K562 (cell line): Measurements from ENCODE around the gene SLC41A3. TPM values are rescaled to one million over a fixed set of nuclear protein-coding genes. Genes with fewer than 3 reads are reported as not detected.

ENCODE experiments used
- ATAC-seq: fragments of 200-7000 bp; cut with Tn5 transposase; 3 replicates; pipeline ENCODE4 v1.9.1; 2020; ENCODE audit warnings: moderate library complexity
- BruUV-seq: library from RNA; stranded (reverse); fragments of 400-500 nt; replicated peaks from 2 replicates; lab custom pipeline; 2021; lab: Mats Ljungman, UMichigan
- CTCF ChIA-PET: fragments of 300-600 bp; formaldehyde crosslinking; extraction: SDS; loops from one replicate; lab custom pipeline; 2021; ENCODE audit warnings: low intra/inter-chr PET ratio; lab: Yijun Ruan, JAX
- POLR2A ChIA-PET: fragments of 300-600, 350-650 bp; sonication (Branson Sonifier 250); formaldehyde crosslinking; extraction: SDS; loops from one replicate; lab custom pipeline; 2021; ENCODE audit warnings: antibody characterized with exemption, inconsistent platforms; lab: Yijun Ruan, JAX
- DNase-seq, 4 experiments: peaks; one replicate each; pipeline versions ENCODE4 v3.0.0 to v3.0.0-alpha.2; 2011 to 2018; ENCODE audit warnings: low spot score in 3 of 4, mixed read lengths in 3 of 4; ENCODE audit errors: extremely low read depth in 1 of 4
- FAIRE-seq: peaks from 2 replicates; lab custom pipeline; 2011; peaks lifted over from hg19 to GRCh38; lab: Jason Lieb, UNC
- H2AFZ ChIP-seq: 2 replicates; pipeline ENCODE4 v1.6.0; 2011; ENCODE audit warnings: low read depth, low read length, control low read depth, inconsistent platforms
- H3K27ac ChIP-seq: fragments of 200-600 bp; 3 replicates; pipeline ENCODE4 v1.8.0; 2011; ENCODE audit warnings: low read depth, mild to moderate bottlenecking, control low read depth, inconsistent platforms, low read length, moderate library complexity, mixed read lengths; ENCODE audit errors: extremely low read depth
- H3K27me3 ChIP-seq, 2 experiments: fragments of 300-600 bp in 1 of 2; 2 replicates in 1 of 2; 3 replicates in 1 of 2; pipeline versions ENCODE4 v1.6.0 to v1.8.0; 2011; ENCODE audit warnings: inconsistent platforms in 2 of 2, low read length in 2 of 2, mild to moderate bottlenecking in 1 of 2, mixed read lengths in 1 of 2, moderate library complexity in 1 of 2; ENCODE audit not compliant: control insufficient read depth in 2 of 2, insufficient read depth in 2 of 2
- H3K36me3 ChIP-seq: fragments of 300-600 bp; 3 replicates; pipeline ENCODE4 v1.8.0; 2011; ENCODE audit warnings: mild to moderate bottlenecking, low read length, inconsistent platforms; ENCODE audit not compliant: control insufficient read depth, insufficient read depth
- H3K4me1 ChIP-seq, 2 experiments: fragments of 200-600 bp in 1 of 2; replicated peaks in 1 of 2; 2 replicates in 1 of 2; 3 replicates in 1 of 2; pipeline versions ENCODE4 v1.5.1 to v1.8.0; 2011; ENCODE audit warnings: inconsistent platforms in 2 of 2, low read length in 2 of 2, mild to moderate bottlenecking in 1 of 2, mixed read lengths in 1 of 2, moderate library complexity in 1 of 2; ENCODE audit not compliant: control insufficient read depth in 2 of 2, insufficient read depth in 2 of 2
- H3K4me2 ChIP-seq: 2 replicates; pipeline ENCODE4 v1.6.1; 2011; ENCODE audit warnings: low read length, control low read depth, inconsistent platforms, mixed read lengths; ENCODE audit not compliant: insufficient read depth
- H3K4me3 ChIP-seq: fragments of 200-600 bp; sonication (generic), shearing (Covaris generic); 2 replicates; pipeline ENCODE4 v1.5.1; 2016; ENCODE audit warnings: control low read depth, inconsistent platforms
- H3K79me2 ChIP-seq: fragments of 200-600 bp; 3 replicates; pipeline ENCODE4 v1.8.0; 2011; ENCODE audit warnings: low read length, inconsistent platforms; ENCODE audit not compliant: control insufficient read depth, insufficient read depth
- H3K9ac ChIP-seq, 2 experiments: 2 replicates each; pipeline versions ENCODE4 v1.6.0 to v1.6.1; 2011; ENCODE audit warnings: low read depth in 2 of 2, low read length in 2 of 2, control low read depth in 1 of 2, inconsistent platforms in 1 of 2, mild to moderate bottlenecking in 1 of 2, mixed read lengths in 1 of 2; ENCODE audit not compliant: insufficient read depth in 1 of 2
- H3K9me1 ChIP-seq: one replicate; pipeline ENCODE4 v1.6.0; 2011; ENCODE audit warnings: inconsistent platforms, mild to moderate bottlenecking, low read length, moderate library complexity; ENCODE audit not compliant: control insufficient read depth, insufficient read depth
- H3K9me3 ChIP-seq: replicated peaks from 2 replicates; pipeline ENCODE4 v1.5.1; 2011; ENCODE audit warnings: low read depth, low read length, inconsistent platforms; ENCODE audit not compliant: control insufficient read depth, insufficient read depth
- H4K20me1 ChIP-seq: replicated peaks from 2 replicates; pipeline ENCODE4 v1.6.1; 2011; ENCODE audit warnings: low read length, inconsistent platforms, mixed read lengths; ENCODE audit not compliant: control insufficient read depth, insufficient read depth
- CHD4 ChIP-seq: fragments of 200-600 bp; sonication (generic); IDR thresholded peaks from 3 replicates; pipeline ENCODE4 v1.6.1; 2012; ENCODE audit warnings: low read depth, mild to moderate bottlenecking, mixed read lengths, low read length, inconsistent platforms; ENCODE audit not compliant: insufficient read depth, insufficient replicate concordance, poor library complexity, severe bottlenecking
- EHMT2 ChIP-seq: fragments of 450-650 bp; IDR thresholded peaks from 2 replicates; pipeline ENCODE4 v1.6.1; 2018; ENCODE audit warnings: antibody characterized with exemption
- PYGO2 ChIP-seq: fragments of 450-650 bp; IDR thresholded peaks from 2 replicates; pipeline ENCODE4 v1.6.1; 2016; ENCODE audit warnings: mild to moderate bottlenecking, missing genetic modification characterization, moderate library complexity, missing compliant biosample characterization
- SREBF1 ChIP-seq: fragments of 150-350 bp; IDR thresholded peaks from 2 replicates; pipeline ENCODE4 v1.6.1; 2014; ENCODE audit warnings: antibody characterized with exemption, low read depth, low read length, borderline replicate concordance
- ZNF445 ChIP-seq: fragments of 250-450 bp; sonication (Bioruptor Pico); IDR thresholded peaks from 2 replicates; pipeline ENCODE4 v1.4.0; 2020; ENCODE audit warnings: low read depth, mild to moderate bottlenecking, moderate library complexity
- WGBS: fragments of 100-300 bp; shearing (Covaris generic); methylation state at CpG from one replicate; pipeline ENCODE4 v1.1.6; 2016; ENCODE audit warnings: low coverage, mixed read lengths; ENCODE audit not compliant: insufficient coverage; ENCODE audit errors: missing lambda C conversion rate; 5-methylcytosine and 5-hydroxymethylcytosine counted together
- in situ Hi-C: fragments of 300-500 bp; cut with MboI; formaldehyde crosslinking; loops from 4 replicates; pipeline ENCODE4 v1.15.0; 2018; ENCODE audit warnings: inconsistent platforms, mixed read lengths
- intact Hi-C: fragments of 100-400 bp; cut with micrococcal nuclease; formaldehyde crosslinking; loops from 2 replicates; pipeline ENCODE4 v1.14.2; 2022
- polyA plus RNA-seq, 8 experiments: library from polyadenylated mRNA; depleted of rRNA in 4 of 8; stranded (reverse) in 5 of 8; unstranded in 3 of 8; fragments of >200 nt; fragmentation: Nextera tagmentation in 2 of 8; fragmentation: Illumina TruSeq in 1 of 8; extraction: Ambion mirVana in 2 of 8; extraction: Trizol in 1 of 8; gene quantifications; 2 replicates each; pipeline versions ENCODE4 v1.2.1 to v1.2.3, GENCODE V29; 2011 to 2014; ENCODE audit warnings: inconsistent platforms in 1 of 8, missing spikeins in 1 of 8
- total RNA-seq, 7 experiments: library from RNA; depleted of rRNA in 6 of 7; stranded (reverse); fragments of >200 nt in 6 of 7; fragmentation: Illumina TruSeq in 2 of 7; extraction: Trizol in 2 of 7; gene quantifications; 2 replicates each; pipeline versions ENCODE4 v1.2.1 to v1.2.3, GENCODE V29; 2011 to 2021; ENCODE audit warnings: low replicate concordance in 1 of 7

SLC41A3 gene
- total and polyA plus RNA-seq, 9 of the 15 experiments (the other 6 are each of a cell fraction or from before 2014, with no cell fraction given) = 4.1 to 20.7 (median 11.2) TPM

DNA sequence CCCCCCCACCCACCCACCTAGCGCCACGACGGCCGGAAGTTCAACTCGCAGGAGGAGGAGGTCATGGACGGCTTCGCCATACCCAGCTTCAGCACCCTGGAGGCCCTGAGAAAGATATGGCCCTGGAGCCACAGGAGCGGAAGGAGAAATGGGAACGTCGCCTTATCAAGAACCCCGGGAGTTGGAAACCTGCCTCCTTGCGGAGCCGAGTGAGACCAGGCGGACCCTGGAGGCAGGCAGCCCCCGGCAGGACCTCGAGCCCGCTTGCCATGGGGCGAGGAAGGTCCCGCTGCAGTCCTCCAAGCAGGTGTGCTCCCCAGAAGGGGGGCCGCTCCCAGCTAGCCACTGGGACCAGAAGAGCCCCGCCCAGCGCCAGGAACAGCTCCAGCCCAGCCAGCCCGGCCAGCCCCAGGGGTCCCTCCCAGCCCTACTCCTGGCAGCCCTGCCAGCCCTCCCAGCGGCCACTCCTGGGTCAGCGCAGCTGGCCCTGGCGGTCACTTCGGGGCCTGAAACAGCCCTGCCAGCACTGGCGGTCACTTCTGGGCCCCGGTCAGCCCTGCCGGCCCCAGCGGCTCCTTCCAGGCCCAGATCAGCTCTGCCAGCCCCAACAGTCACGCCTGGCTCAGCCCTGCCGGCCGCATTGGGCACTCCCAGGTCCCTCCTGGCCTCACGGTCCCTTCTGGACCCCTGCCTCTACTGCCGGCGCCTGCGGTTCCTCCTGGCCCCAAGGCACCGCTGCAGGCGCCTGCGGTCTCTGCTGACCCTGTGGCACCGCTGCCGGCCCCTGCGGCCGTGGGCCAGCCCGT is 125.2 kb downstream of the SLC41A3 start:
- Histone ChIP-seq H4K20me1 (no peaks in the 10 kb centered on the region), H3K36me3 (no peaks in the 10 kb centered on the region), H3K4me2 (no peak overlapping the region), H2AFZ (no peak overlapping the region), H3K9me3 (no peaks in the 10 kb centered on the region), H3K27ac (no peak overlapping the region), H3K79me2 (no peaks in the 10 kb centered on the region), H3K9ac (no peak overlapping the region), H3K27me3 (peaks cover 0 to 27% of the 10 kb centered on the region in 2 experiments; a peak in 2 of 5 replicates), H3K9me1 (no peaks in the 10 kb centered on the region), H3K4me3 (no peak overlapping the region), H3K4me1 (peaks cover 0 to 11% of the 10 kb centered on the region in 2 experiments; a peak in 2 of 5 replicates)
- POLR2A ChIA-PET = no interaction called here
- TF ChIP-seq EHMT2 (no peak), PYGO2 (tag) (no peak), ZNF445 (CRISPR knock-in tag) (no peak), CHD4 (no peak), SREBF1 (no peak)
- BruUV-seq = no TSS peak
- DNase-seq = peak in 2 of 4 experiments; percentile 7
- FAIRE-seq = no peak
- WGBS = 28% methylated on average over 18 of the region's 46 CpGs
- peak; percentile 60 for ATAC-seq
- intact Hi-C loops = no loop called here
- in situ Hi-C loops = no loop called here
- CTCF ChIA-PET = no interaction called here
